CD4-positive, alpha-beta T cell (primary cell): ENCODE results near the gene TMEM108. TPM values are rescaled to one million over a fixed set of nuclear protein-coding genes. Genes with fewer than 3 reads are reported as not detected.
A peak's percentile ranks its signal among the peaks of the same experiment; 100 is the strongest.

Source experiments
- ATAC-seq: fragments of 200-7000 bp; cut with Tn5 transposase; one replicate; pipeline ENCODE4 v1.10.0; 2022; ENCODE audit warnings: mild to moderate bottlenecking; ENCODE audit not compliant: poor library complexity
- CTCF ChIA-PET: fragments of 350-600 bp; sonication (Branson Sonifier 250); formaldehyde crosslinking; loops from one replicate; lab custom pipeline; 2021; ENCODE audit warnings: antibody characterized with exemption, inconsistent platforms; lab: Charles Lee
- POLR2A ChIA-PET: fragments of 350-600 bp; sonication (Branson Sonifier 250); formaldehyde crosslinking; loops from one replicate; lab custom pipeline; 2021; ENCODE audit warnings: antibody characterized with exemption, inconsistent platforms; lab: Charles Lee
- DNase-seq, 14 experiments: peaks; one replicate each; pipeline ENCODE4 v3.0.0-alpha.2; 2013 to 2020; ENCODE audit warnings: mixed read lengths in 2 of 14
- H3K27ac ChIP-seq, 2 donors: one replicate each; pipeline versions ENCODE4 v1.5.1 to v1.7.0; 2013; ENCODE audit warnings: low read length in 2 of 2, low read depth in 1 of 2, mild to moderate bottlenecking in 1 of 2
- H3K27me3 ChIP-seq, 2 experiments: 1 replicate in 1 of 2; 2 replicates in 1 of 2; pipeline versions ENCODE4 v1.6.1 to v1.7.0; 2013; ENCODE audit warnings: low read length in 2 of 2, control low read depth in 1 of 2, mild to moderate bottlenecking in 1 of 2, moderate library complexity in 1 of 2; ENCODE audit not compliant: insufficient read depth in 2 of 2, control insufficient read depth in 1 of 2
- H3K36me3 ChIP-seq: one replicate; pipeline ENCODE4 v1.6.1; 2013; ENCODE audit warnings: low read length, control low read depth; ENCODE audit not compliant: insufficient read depth
- H3K4me1 ChIP-seq: one replicate; pipeline ENCODE4 v1.6.1; 2013; ENCODE audit warnings: low read length, control low read depth; ENCODE audit not compliant: insufficient read depth
- H3K4me3 ChIP-seq: one replicate; pipeline ENCODE4 v1.5.1; 2013; ENCODE audit warnings: mild to moderate bottlenecking, low read length, moderate library complexity
- H3K9me3 ChIP-seq, 2 experiments: 1 replicate in 1 of 2; 2 replicates in 1 of 2; pipeline versions ENCODE4 v1.6.1 to v1.7.0; 2013; ENCODE audit warnings: low read length in 2 of 2, mild to moderate bottlenecking in 2 of 2, control low read depth in 1 of 2, moderate library complexity in 1 of 2; ENCODE audit not compliant: control insufficient read depth in 1 of 2, insufficient read depth in 1 of 2
- H3K27ac Mint-ChIP-seq: one replicate; pipeline ENCODE4 v1.8.0; 2020; ENCODE audit warnings: mixed read lengths
- H3K27me3 Mint-ChIP-seq: one replicate; pipeline ENCODE4 v1.8.0; 2021; ENCODE audit warnings: mixed read lengths
- H3K36me3 Mint-ChIP-seq: one replicate; pipeline ENCODE4 v1.8.0; 2021; ENCODE audit warnings: low read depth, mixed read lengths
- H3K4me1 Mint-ChIP-seq: one replicate; pipeline ENCODE4 v1.8.0; 2021; ENCODE audit warnings: low read depth, mixed read lengths
- H3K4me3 Mint-ChIP-seq: one replicate; pipeline ENCODE4 v1.8.0; 2020; ENCODE audit warnings: mild to moderate bottlenecking, mixed read lengths
- H3K9me3 Mint-ChIP-seq: one replicate; pipeline ENCODE4 v1.8.0; 2020; ENCODE audit warnings: mixed read lengths
- CTCF ChIP-seq: fragments of 200-600 bp; IDR thresholded peaks from one replicate; pipeline ENCODE4 v1.8.0; 2022; ENCODE audit warnings: antibody characterized with exemption, mild to moderate bottlenecking
- intact Hi-C, 2 experiments: fragments of 100-400 bp; cut with DNase I in 1 of 2; cut with micrococcal nuclease in 1 of 2; formaldehyde crosslinking; loops; one replicate each; pipeline versions ENCODE4 v1.15.1 to v1.9.0; 2023 to 2025; cut with DNase I, micrococcal nuclease
- total RNA-seq, 174 experiments: library from RNA in 2 of 174; stranded (reverse) in 2 of 174; gene quantifications; one replicate each; pipeline ENCODE4 v1.2.3 and lab custom pipeline; 2021 to 2026

Gene TMEM108
- total RNA-seq, 2 experiments from 2014 or later, result not detected

- Histone ChIP-seq H3K9me3 (no peaks in the 10 kb centered on the region), H3K4me3 (no peak overlapping the region), H3K36me3 (no peaks in the 10 kb centered on the region), H3K27ac (no peak overlapping the region), H3K4me1 (no peaks in the 10 kb centered on the region), H3K27me3 (no peaks in the 10 kb centered on the region)
- ATAC-seq, result no peak
- CTCF ChIA-PET, result no interaction called here
- Mint-ChIP-seq H3K36me3 (no peaks in the 10 kb centered on the region), H3K9me3 (no peaks in the 10 kb centered on the region), H3K4me3 (no peak overlapping the region), H3K4me1 (peaks cover 5% of the 10 kb centered on the region), H3K27ac (no peak overlapping the region), H3K27me3 (no peaks in the 10 kb centered on the region)
- POLR2A ChIA-PET, result no interaction called here
- no peak for DNase-seq
- no peak for TF ChIP-seq CTCF
- intact Hi-C loops, result no loop called here
Measured at GRCh38 chr3:133396906-133397305, 358.7 kb downstream of the TMEM108 start.

- POLR2A ChIA-PET, result no interaction called here
- Histone ChIP-seq H3K4me1 (no peaks in the 10 kb centered on the region), H3K9me3 (no peaks in the 10 kb centered on the region), H3K27me3 (no peaks in the 10 kb centered on the region), H3K36me3 (no peaks in the 10 kb centered on the region), H3K27ac (no peak within 1 kb of the TSS), H3K4me3 (no peak within 1 kb of the TSS)
- Mint-ChIP-seq H3K27ac (no peak within 1 kb of the TSS), H3K36me3 (no peaks in the 10 kb centered on the region), H3K27me3 (no peaks in the 10 kb centered on the region), H3K9me3 (no peaks in the 10 kb centered on the region), H3K4me3 (no peak within 1 kb of the TSS), H3K4me1 (peaks cover 3% of the 10 kb centered on the region)
- DNase-seq, result peak in 1 of 14 experiments; percentile 15
- intact Hi-C loops, result no loop called here
- TF ChIP-seq CTCF, result no peak
- CTCF ChIA-PET, result no interaction called here
- no peak for ATAC-seq
Measured at GRCh38 chr3:133400006-133400515, 361.9 kb downstream of the TMEM108 start, which contains the start of gene BFSP2. Gene BFSP2 (plus strand): TSS chr3:133400056. CDS start chr3:133400084, 28 bp downstream.

GRCh38 chr3:133401374-133402135, 363.4 kb downstream of the TMEM108 start:
- ChIA-PET CTCF (no interaction called here), POLR2A (no interaction called here)
- no peaks in the 10 kb centered on the region for H3K36me3 Mint-ChIP-seq
- Histone ChIP-seq H3K27ac (no peak overlapping the region), H3K36me3 (no peaks in the 10 kb centered on the region), H3K4me3 (no peak overlapping the region), H3K4me1 (no peaks in the 10 kb centered on the region), H3K9me3 (no peaks in the 10 kb centered on the region), H3K27me3 (no peaks in the 10 kb centered on the region)
- H3K27ac Mint-ChIP-seq, result no peak overlapping the region
- no peaks in the 10 kb centered on the region for H3K9me3 Mint-ChIP-seq
- DNase-seq, result peak in 1 of 14 experiments; percentile 16
- H3K27me3 Mint-ChIP-seq, result peaks cover 2% of the 10 kb centered on the region
- no peaks in the 10 kb centered on the region for H3K4me1 Mint-ChIP-seq
- intact Hi-C loops, result no loop called here
- no peak for TF ChIP-seq CTCF
- ATAC-seq, result no peak
- H3K4me3 Mint-ChIP-seq, result no peak overlapping the region
